Measurements from ENCODE around the gene TBC1D4. TPM values are rescaled to one million over a fixed set of nuclear protein-coding genes. Genes with fewer than 3 reads are reported as not detected.

The TBC1D4 gene
- total and polyA plus RNA-seq, 2 donors = 18.8 to 22.8 TPM

GRCh38 chr13:75430436-75431209 is 51.3 kb downstream of the TBC1D4 start:
- no peaks in the 10 kb centered on the region for H3K9me3 ChIP-seq (ENCODE audit: control insufficient read depth in 2 of 2, insufficient read depth in 1 of 2, low read length in 1 of 2)
- H3K4me1 ChIP-seq (ENCODE audit: control insufficient read depth in 2 of 2, insufficient read depth in 2 of 2, low read length in 2 of 2) = no peaks in the 10 kb centered on the region
- no peaks in the 10 kb centered on the region for H3K36me3 ChIP-seq (ENCODE audit: control insufficient read depth in 2 of 2, insufficient read depth in 2 of 2, low read length in 1 of 2)
- no peak for DNase-seq (ENCODE audit: low read depth in 6 of 9, low spot score in 9 of 9)
- no peak overlapping the region for H3K27ac ChIP-seq (ENCODE audit: low read depth in 1 of 2, low read length in 1 of 2)
- H3K27me3 ChIP-seq (ENCODE audit: control insufficient read depth in 2 of 2, insufficient read depth in 1 of 2, low read length in 1 of 2) = no peaks in the 10 kb centered on the region
- H3K4me3 ChIP-seq (ENCODE audit: low read length in 2 of 2) = no peak overlapping the region
- 96% methylated on average over 8 of the region's 8 CpGs for WGBS

GRCh38 chr13:75426421-75426820 is 55.5 kb downstream of the TBC1D4 start:
- no peaks in the 10 kb centered on the region for H3K4me1 ChIP-seq (ENCODE audit: control insufficient read depth in 2 of 2, insufficient read depth in 2 of 2, low read length in 2 of 2)
- H3K27ac ChIP-seq (ENCODE audit: low read depth in 1 of 2, low read length in 1 of 2) = no peak overlapping the region
- no peaks in the 10 kb centered on the region for H3K27me3 ChIP-seq (ENCODE audit: control insufficient read depth in 2 of 2, insufficient read depth in 1 of 2, low read length in 1 of 2)
- H3K36me3 ChIP-seq (ENCODE audit: control insufficient read depth in 2 of 2, insufficient read depth in 2 of 2, low read length in 1 of 2) = no peaks in the 10 kb centered on the region
- H3K9me3 ChIP-seq (ENCODE audit: control insufficient read depth in 2 of 2, insufficient read depth in 1 of 2, low read length in 1 of 2) = no peaks in the 10 kb centered on the region
- DNase-seq (ENCODE audit: low read depth in 6 of 9, low spot score in 9 of 9) = no peak
- no peak overlapping the region for H3K4me3 ChIP-seq (ENCODE audit: low read length in 2 of 2)

DNA sequence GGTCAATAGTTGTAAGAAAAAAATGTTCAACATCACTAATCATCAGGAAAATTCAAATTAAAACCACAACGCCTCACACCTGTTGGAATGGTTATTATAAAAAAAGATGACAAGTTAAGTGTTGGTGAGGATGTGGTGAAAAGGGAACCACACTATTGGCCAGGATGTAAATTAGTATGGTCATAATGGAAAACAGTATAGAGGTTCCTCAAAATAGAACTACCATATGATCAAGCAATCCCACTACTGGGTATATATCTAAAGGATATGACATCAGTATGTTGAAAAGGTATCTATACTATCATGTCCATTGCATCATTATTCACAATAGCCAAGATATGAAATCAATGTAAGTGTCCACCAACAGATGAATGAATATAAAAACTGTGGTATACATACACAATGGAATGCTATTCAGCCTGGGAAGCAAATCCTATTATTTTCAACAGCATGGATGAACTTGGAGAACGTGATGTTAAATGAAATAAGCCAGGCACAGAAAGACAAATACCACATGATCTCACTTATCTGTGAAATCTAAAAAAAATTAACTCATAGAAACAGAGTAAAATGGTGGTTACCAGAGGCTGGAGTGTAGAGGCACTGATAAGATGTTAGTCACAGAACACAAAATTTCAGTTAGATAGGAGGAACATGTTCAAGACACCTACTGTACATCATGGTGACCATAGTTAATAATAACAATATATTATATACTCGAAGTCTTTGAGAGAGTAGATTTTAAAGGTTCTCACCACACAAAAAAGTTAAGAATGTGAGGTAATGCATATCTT is 56.6 kb downstream of the TBC1D4 start:
- no peak for DNase-seq (ENCODE audit: low read depth in 6 of 9, low spot score in 9 of 9)
- no peak overlapping the region for H3K4me3 ChIP-seq (ENCODE audit: low read length in 2 of 2)
- H3K27me3 ChIP-seq (ENCODE audit: control insufficient read depth in 2 of 2, insufficient read depth in 1 of 2, low read length in 1 of 2) = no peaks in the 10 kb centered on the region
- 93% methylated on average over 3 of the region's 3 CpGs for WGBS
- H3K36me3 ChIP-seq (ENCODE audit: control insufficient read depth in 2 of 2, insufficient read depth in 2 of 2, low read length in 1 of 2) = no peaks in the 10 kb centered on the region
- no peak overlapping the region for H3K27ac ChIP-seq (ENCODE audit: low read depth in 1 of 2, low read length in 1 of 2)
- no peaks in the 10 kb centered on the region for H3K4me1 ChIP-seq (ENCODE audit: control insufficient read depth in 2 of 2, insufficient read depth in 2 of 2, low read length in 2 of 2)
- no peaks in the 10 kb centered on the region for H3K9me3 ChIP-seq (ENCODE audit: control insufficient read depth in 2 of 2, insufficient read depth in 1 of 2, low read length in 1 of 2)

GRCh38 chr13:75423946-75424345 is 58.0 kb downstream of the TBC1D4 start:
- no peak overlapping the region for H3K4me3 ChIP-seq (ENCODE audit: low read length in 2 of 2)
- DNase-seq (ENCODE audit: low read depth in 6 of 9, low spot score in 9 of 9) = no peak
- 97% methylated on average over 3 of the region's 3 CpGs for WGBS
- no peaks in the 10 kb centered on the region for H3K27me3 ChIP-seq (ENCODE audit: control insufficient read depth in 2 of 2, insufficient read depth in 1 of 2, low read length in 1 of 2)
- H3K4me1 ChIP-seq (ENCODE audit: control insufficient read depth in 2 of 2, insufficient read depth in 2 of 2, low read length in 2 of 2) = no peaks in the 10 kb centered on the region
- H3K9me3 ChIP-seq (ENCODE audit: control insufficient read depth in 2 of 2, insufficient read depth in 1 of 2, low read length in 1 of 2) = no peaks in the 10 kb centered on the region
- no peaks in the 10 kb centered on the region for H3K36me3 ChIP-seq (ENCODE audit: control insufficient read depth in 2 of 2, insufficient read depth in 2 of 2, low read length in 1 of 2)
- no peak overlapping the region for H3K27ac ChIP-seq (ENCODE audit: low read depth in 1 of 2, low read length in 1 of 2)

DNA sequence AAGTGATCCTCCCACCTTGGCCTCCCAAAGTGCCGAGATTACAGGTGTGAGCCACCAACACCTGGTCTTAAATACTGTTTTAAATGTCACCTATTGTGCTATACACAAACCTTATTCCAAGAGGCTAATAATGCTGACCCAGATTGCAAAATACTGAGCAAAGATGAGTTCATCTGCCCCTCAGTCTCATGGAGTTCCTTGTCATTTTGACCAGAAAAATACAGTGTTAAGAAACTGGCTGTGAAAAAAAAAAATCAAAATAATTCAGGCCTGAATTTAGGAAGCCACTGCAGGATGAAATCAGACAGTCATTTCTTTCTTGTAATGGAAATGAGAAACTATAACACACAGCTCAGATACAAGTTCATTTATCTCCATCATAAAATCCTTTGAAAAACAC is 59.9 kb downstream of the TBC1D4 start:
- no peak overlapping the region for H3K27ac ChIP-seq (ENCODE audit: low read depth in 1 of 2, low read length in 1 of 2)
- no peak for DNase-seq (ENCODE audit: low read depth in 6 of 9, low spot score in 9 of 9)
- H3K4me3 ChIP-seq (ENCODE audit: low read length in 2 of 2) = no peak overlapping the region
- peaks cover 0 to 2% of the 10 kb centered on the region in 2 donors for H3K4me1 ChIP-seq (ENCODE audit: control insufficient read depth in 2 of 2, insufficient read depth in 2 of 2, low read length in 2 of 2)
- no peaks in the 10 kb centered on the region for H3K36me3 ChIP-seq (ENCODE audit: control insufficient read depth in 2 of 2, insufficient read depth in 2 of 2, low read length in 1 of 2)
- no peaks in the 10 kb centered on the region for H3K27me3 ChIP-seq (ENCODE audit: control insufficient read depth in 2 of 2, insufficient read depth in 1 of 2, low read length in 1 of 2)
- 93% methylated on average over 1 of the region's 1 CpG for WGBS
- no peaks in the 10 kb centered on the region for H3K9me3 ChIP-seq (ENCODE audit: control insufficient read depth in 2 of 2, insufficient read depth in 1 of 2, low read length in 1 of 2)

DNA sequence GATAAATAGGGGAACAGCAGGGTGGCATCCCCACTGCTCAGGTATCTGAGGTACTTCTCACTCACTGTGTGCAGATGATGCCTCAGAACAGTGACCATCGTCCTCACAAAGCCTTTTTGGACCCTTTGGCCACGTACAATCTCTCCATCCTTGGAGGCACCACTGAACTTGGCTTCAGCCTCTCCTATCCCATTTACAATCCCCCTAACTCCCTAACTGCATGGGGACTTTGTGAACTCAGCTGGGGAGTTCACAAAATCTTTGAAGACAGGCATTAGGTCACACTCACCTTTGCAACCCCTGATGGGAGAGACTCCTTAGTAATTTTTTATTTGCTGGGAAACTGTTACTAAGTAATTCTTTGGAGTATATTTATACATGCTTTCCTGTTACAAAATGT is 60.8 kb downstream of the TBC1D4 start:
- 93% methylated on average over 2 of the region's 2 CpGs for WGBS

DNA sequence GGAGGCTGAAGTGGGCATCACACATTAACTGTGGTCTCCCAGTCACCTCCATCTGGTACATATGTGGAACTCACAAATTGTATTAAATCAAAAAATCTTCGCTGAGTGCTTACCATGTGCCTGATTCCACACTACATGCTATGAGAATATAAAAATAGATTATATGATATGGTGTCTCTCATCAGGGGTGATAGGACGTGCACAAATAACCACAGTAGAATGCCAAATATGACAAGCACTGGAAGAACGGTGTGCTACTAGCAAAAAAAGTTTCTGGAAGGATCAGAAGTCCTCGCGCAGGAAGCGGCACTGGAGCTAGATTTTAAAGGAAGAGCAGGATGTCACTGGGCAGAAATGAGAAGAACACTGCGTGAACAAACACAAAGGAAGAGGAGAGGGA is 62.3 kb downstream of the TBC1D4 start:
- WGBS = 96% methylated on average over 7 of the region's 7 CpGs
- H3K4me3 ChIP-seq (ENCODE audit: low read length in 2 of 2) = no peak overlapping the region

More for the DNA sequence above, 60.8 kb downstream of the TBC1D4 start:
- Histone ChIP-seq H3K9me3 (ENCODE audit: control insufficient read depth in 2 of 2, insufficient read depth in 1 of 2, low read length in 1 of 2) (no peaks in the 10 kb centered on the region), H3K4me3 (ENCODE audit: low read length in 2 of 2) (no peak overlapping the region), H3K4me1 (ENCODE audit: control insufficient read depth in 2 of 2, insufficient read depth in 2 of 2, low read length in 2 of 2) (peaks cover 0 to 9% of the 10 kb centered on the region in 2 donors), H3K27me3 (ENCODE audit: control insufficient read depth in 2 of 2, insufficient read depth in 1 of 2, low read length in 1 of 2) (no peaks in the 10 kb centered on the region), H3K27ac (ENCODE audit: low read depth in 1 of 2, low read length in 1 of 2) (no peak overlapping the region), H3K36me3 (ENCODE audit: control insufficient read depth in 2 of 2, insufficient read depth in 2 of 2, low read length in 1 of 2) (no peaks in the 10 kb centered on the region)
- no peak for DNase-seq (ENCODE audit: low read depth in 6 of 9, low spot score in 9 of 9)

DNA sequence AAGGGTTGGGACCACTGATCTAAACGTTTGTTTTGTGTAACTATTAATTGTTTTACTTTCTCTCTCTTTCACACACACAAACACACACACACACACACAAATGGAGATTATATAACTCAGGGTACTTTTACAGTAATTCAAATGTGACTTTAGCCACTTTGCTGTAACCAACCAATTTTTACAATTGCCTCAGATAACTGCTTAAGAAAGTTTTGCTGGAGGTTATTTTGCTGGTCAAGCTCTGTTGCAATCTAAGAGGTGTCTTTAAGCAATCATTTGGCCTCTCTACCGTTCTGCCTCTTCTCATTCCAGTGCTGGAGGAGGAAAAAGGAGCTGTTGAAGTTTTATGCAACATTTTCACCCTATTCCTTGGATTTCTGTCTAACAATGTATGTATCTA is 63.0 kb downstream of the TBC1D4 start:
- 94% methylated on average over 2 of the region's 2 CpGs for WGBS
- Histone ChIP-seq H3K27me3 (ENCODE audit: control insufficient read depth in 2 of 2, insufficient read depth in 1 of 2, low read length in 1 of 2) (no peaks in the 10 kb centered on the region), H3K36me3 (ENCODE audit: control insufficient read depth in 2 of 2, insufficient read depth in 2 of 2, low read length in 1 of 2) (no peaks in the 10 kb centered on the region), H3K27ac (ENCODE audit: low read depth in 1 of 2, low read length in 1 of 2) (no peak overlapping the region), H3K4me3 (ENCODE audit: low read length in 2 of 2) (no peak overlapping the region), H3K4me1 (ENCODE audit: control insufficient read depth in 2 of 2, insufficient read depth in 2 of 2, low read length in 2 of 2) (peaks cover 0 to 9% of the 10 kb centered on the region in 2 donors), H3K9me3 (ENCODE audit: control insufficient read depth in 2 of 2, insufficient read depth in 1 of 2, low read length in 1 of 2) (no peaks in the 10 kb centered on the region)
- DNase-seq (ENCODE audit: low read depth in 6 of 9, low spot score in 9 of 9) = no peak

More for the DNA sequence above, 62.3 kb downstream of the TBC1D4 start:
- no peak overlapping the region for H3K27ac ChIP-seq (ENCODE audit: low read depth in 1 of 2, low read length in 1 of 2)
- H3K27me3 ChIP-seq (ENCODE audit: control insufficient read depth in 2 of 2, insufficient read depth in 1 of 2, low read length in 1 of 2) = no peaks in the 10 kb centered on the region
- DNase-seq (ENCODE audit: low read depth in 6 of 9, low spot score in 9 of 9) = no peak
- peaks cover 0 to 9% of the 10 kb centered on the region in 2 donors for H3K4me1 ChIP-seq (ENCODE audit: control insufficient read depth in 2 of 2, insufficient read depth in 2 of 2, low read length in 2 of 2)
- H3K9me3 ChIP-seq (ENCODE audit: control insufficient read depth in 2 of 2, insufficient read depth in 1 of 2, low read length in 1 of 2) = no peaks in the 10 kb centered on the region
- no peaks in the 10 kb centered on the region for H3K36me3 ChIP-seq (ENCODE audit: control insufficient read depth in 2 of 2, insufficient read depth in 2 of 2, low read length in 1 of 2)

GRCh38 chr13:75418186-75418843 is 63.7 kb downstream of the TBC1D4 start:
- no peaks in the 10 kb centered on the region for H3K9me3 ChIP-seq (ENCODE audit: control insufficient read depth in 2 of 2, insufficient read depth in 1 of 2, low read length in 1 of 2)
- no peak overlapping the region for H3K27ac ChIP-seq (ENCODE audit: low read depth in 1 of 2, low read length in 1 of 2)
- peaks cover 0 to 9% of the 10 kb centered on the region in 2 donors for H3K4me1 ChIP-seq (ENCODE audit: control insufficient read depth in 2 of 2, insufficient read depth in 2 of 2, low read length in 2 of 2)
- no peak overlapping the region for H3K4me3 ChIP-seq (ENCODE audit: low read length in 2 of 2)
- H3K36me3 ChIP-seq (ENCODE audit: control insufficient read depth in 2 of 2, insufficient read depth in 2 of 2, low read length in 1 of 2) = no peaks in the 10 kb centered on the region
- H3K27me3 ChIP-seq (ENCODE audit: control insufficient read depth in 2 of 2, insufficient read depth in 1 of 2, low read length in 1 of 2) = no peaks in the 10 kb centered on the region
- no peak for DNase-seq (ENCODE audit: low read depth in 6 of 9, low spot score in 9 of 9)
- 95% methylated on average over 3 of the region's 3 CpGs for WGBS

Data from thymus (tissue), 11 donors.